Aorta (tissue), 5 donors: Measurements from ENCODE around the gene MEIKIN. TPM values are rescaled to one million over a fixed set of nuclear protein-coding genes. Genes with fewer than 3 reads are reported as not detected.

Source experiments
- ATAC-seq: fragments of 200-7000 bp; cut with Tn5 transposase; one replicate; pipeline ENCODE4 v1.9.1; 2022; ENCODE audit warnings: moderate library complexity; ENCODE audit not compliant: low FRiP score
- DNase-seq, 2 donors: peaks; one replicate each; pipeline ENCODE4 v3.0.0-alpha.2; 2020
- H3K27ac ChIP-seq, 2 donors: one replicate each; pipeline ENCODE4 v1.5.1; 2013; ENCODE audit warnings: low read length in 2 of 2, mild to moderate bottlenecking in 2 of 2, moderate library complexity in 2 of 2, control low read depth in 1 of 2, inconsistent platforms in 1 of 2, low read depth in 1 of 2
- H3K27me3 ChIP-seq, 2 donors: one replicate each; pipeline ENCODE4 v1.6.1; 2013; ENCODE audit warnings: control low read depth in 1 of 2, low read length in 1 of 2, mild to moderate bottlenecking in 1 of 2, moderate library complexity in 1 of 2; ENCODE audit not compliant: insufficient read depth in 2 of 2, control insufficient read depth in 1 of 2
- H3K36me3 ChIP-seq, 2 donors: one replicate each; pipeline ENCODE4 v1.6.1; 2013; ENCODE audit warnings: control low read depth in 1 of 2, low read length in 1 of 2, mild to moderate bottlenecking in 1 of 2; ENCODE audit not compliant: insufficient read depth in 2 of 2, control insufficient read depth in 1 of 2
- H3K4me1 ChIP-seq, 2 donors: one replicate each; pipeline ENCODE4 v1.6.1; 2013; ENCODE audit warnings: low read length in 2 of 2, control low read depth in 1 of 2, mild to moderate bottlenecking in 1 of 2, moderate library complexity in 1 of 2; ENCODE audit not compliant: insufficient read depth in 2 of 2, control insufficient read depth in 1 of 2
- H3K4me3 ChIP-seq, 2 donors: one replicate each; pipeline ENCODE4 v1.5.1; 2013; ENCODE audit warnings: low read length in 2 of 2, control low read depth in 1 of 2, mild to moderate bottlenecking in 1 of 2
- H3K9me3 ChIP-seq: one replicate; pipeline ENCODE4 v1.6.1; 2013; ENCODE audit warnings: mild to moderate bottlenecking, low read length; ENCODE audit not compliant: control insufficient read depth
- WGBS, 2 donors: extraction: QIAGEN DNeasy Blood & Tissue Kit; methylation state at CpG; one replicate each; pipeline ENCODE4 v1.1.7; 2013; 5-methylcytosine and 5-hydroxymethylcytosine counted together
- intact Hi-C, 2 donors: fragments of 100-400 bp; cut with DNase I; formaldehyde crosslinking; loops; one replicate each; pipeline versions ENCODE4 v1.14.2 to v1.15.0; 2022
- polyA plus RNA-seq, 2 donors: library from polyadenylated mRNA; stranded (reverse); fragments of 200-250 nt; gene quantifications; one replicate each; pipeline ENCODE4 v1.2.3, GENCODE V29; 2013
- total RNA-seq, 2 donors: library from RNA; stranded (reverse); fragmentation: NEBNext Ultra II Directional; extraction: Animal tissue kit (Norgen Biotek cat#: 25700); gene quantifications; one replicate each; pipeline ENCODE4 v1.2.1, GENCODE V29; 2021
- donor health status: healthy with polysubstance abuse.
- donor health status: Bipolar disorder and iron deficiency.
- donor health status: DM: no; HTN: no; CAD: no.
- donor health status: DM: no; HTN: no; CAD: no.
- donor health status: DM: yes; HTN: yes; CAD: no.

MEIKIN gene
- total and polyA plus RNA-seq, 4 donors = 1.2 to 3.4 TPM; not detected in 2

- H3K27ac ChIP-seq = no peak overlapping the region
- ATAC-seq = no peak
- intact Hi-C loops = no loop called here
- H3K4me3 ChIP-seq = no peak overlapping the region
- H3K4me1 ChIP-seq = peaks cover 4 to 15% of the 10 kb centered on the region in 2 donors
- no peaks in the 10 kb centered on the region for H3K36me3 ChIP-seq
- WGBS, 2 donors = 74 to 87% methylated on average over 1 of the region's 1 CpG
- DNase-seq = no peak
- no peaks in the 10 kb centered on the region for H3K27me3 ChIP-seq
- H3K9me3 ChIP-seq = no peaks in the 10 kb centered on the region
These were observed 176.1 kb downstream of the MEIKIN start for GRCh38 chr5:131769336-131769735.

DNA sequence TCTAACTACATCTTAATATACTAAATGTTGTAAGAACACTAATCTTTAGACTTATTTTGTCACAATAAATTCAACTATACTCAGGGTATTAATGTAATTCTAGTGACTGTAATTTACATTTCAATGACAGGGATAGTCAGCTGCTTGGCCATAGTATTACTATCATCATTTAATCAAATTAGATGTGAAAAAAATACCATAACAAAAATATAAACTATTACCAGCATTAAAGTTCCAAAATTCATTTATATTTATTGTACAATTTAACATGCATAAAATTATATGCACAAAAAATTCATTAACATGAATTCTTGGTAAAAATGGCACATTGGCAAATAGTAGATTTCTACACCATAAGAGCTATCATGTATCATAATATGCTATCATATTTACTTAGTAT lies 177.6 kb downstream of the MEIKIN start:
- H3K4me1 ChIP-seq = peaks cover 4 to 10% of the 10 kb centered on the region in 2 donors
- H3K9me3 ChIP-seq = no peaks in the 10 kb centered on the region
- H3K27me3 ChIP-seq = no peaks in the 10 kb centered on the region
- DNase-seq (no peak), ATAC-seq (no peak)
- no peak overlapping the region for H3K4me3 ChIP-seq
- H3K36me3 ChIP-seq = no peaks in the 10 kb centered on the region
- intact Hi-C loops = no loop called here
- H3K27ac ChIP-seq = no peak overlapping the region

DNA sequence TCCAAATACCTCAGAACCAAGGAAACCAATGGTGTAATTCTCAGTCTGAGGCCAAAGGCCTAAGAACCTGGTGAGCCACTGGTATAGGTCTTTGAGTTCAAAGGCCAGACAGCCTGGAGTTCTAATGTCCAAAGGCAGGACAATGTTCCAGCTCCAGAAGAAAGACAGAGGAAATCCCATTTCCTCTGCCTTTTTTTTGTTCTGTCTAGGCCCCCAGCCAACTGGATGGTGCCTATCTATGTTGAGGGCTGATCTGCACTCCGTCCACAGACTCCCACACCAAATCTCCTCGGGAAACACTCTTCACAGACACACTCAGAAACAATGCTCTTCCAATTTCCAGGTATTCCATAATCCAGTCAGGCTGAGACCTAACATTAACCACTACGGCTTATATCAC lies 178.8 kb downstream of the MEIKIN start:
- intact Hi-C loops = no loop called here
- H3K4me3 ChIP-seq = no peak overlapping the region
- no peaks in the 10 kb centered on the region for H3K27me3 ChIP-seq
- WGBS, 2 donors = 50 to 55% methylated on average over 3 of the region's 3 CpGs
- H3K36me3 ChIP-seq = no peaks in the 10 kb centered on the region
- H3K27ac ChIP-seq = no peak overlapping the region
- no peaks in the 10 kb centered on the region for H3K9me3 ChIP-seq
- H3K4me1 ChIP-seq = peaks cover 3 to 7% of the 10 kb centered on the region in 2 donors
- DNase-seq (no peak), ATAC-seq (no peak)

DNA sequence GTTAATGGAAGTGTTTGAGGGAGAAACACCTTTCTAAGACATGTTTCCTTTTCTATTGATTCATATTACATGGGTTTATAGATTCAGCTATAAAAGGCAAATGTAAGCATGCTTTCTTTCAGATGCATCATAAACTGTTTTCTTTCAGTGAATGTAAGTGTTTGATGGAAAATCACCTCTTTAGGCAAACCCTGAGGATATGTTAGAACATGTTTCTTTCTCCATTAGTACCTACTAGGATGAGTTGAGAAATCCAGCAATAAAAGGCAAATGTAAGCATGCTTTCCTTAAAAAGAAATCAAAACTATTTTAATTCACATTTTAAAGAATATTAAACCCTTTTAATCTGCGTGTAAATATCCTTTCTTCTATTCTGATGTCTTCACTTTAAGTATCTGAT lies 180.2 kb downstream of the MEIKIN start:
- Histone ChIP-seq H3K27ac (no peak overlapping the region), H3K36me3 (no peaks in the 10 kb centered on the region), H3K4me3 (no peak overlapping the region), H3K4me1 (peaks cover 3 to 7% of the 10 kb centered on the region in 2 donors), H3K27me3 (no peaks in the 10 kb centered on the region), H3K9me3 (no peaks in the 10 kb centered on the region)
- intact Hi-C loops = no loop called here
- WGBS, 2 donors = 89 to 94% methylated on average over 1 of the region's 1 CpG
- no peak for ATAC-seq
- no peak for DNase-seq

DNA sequence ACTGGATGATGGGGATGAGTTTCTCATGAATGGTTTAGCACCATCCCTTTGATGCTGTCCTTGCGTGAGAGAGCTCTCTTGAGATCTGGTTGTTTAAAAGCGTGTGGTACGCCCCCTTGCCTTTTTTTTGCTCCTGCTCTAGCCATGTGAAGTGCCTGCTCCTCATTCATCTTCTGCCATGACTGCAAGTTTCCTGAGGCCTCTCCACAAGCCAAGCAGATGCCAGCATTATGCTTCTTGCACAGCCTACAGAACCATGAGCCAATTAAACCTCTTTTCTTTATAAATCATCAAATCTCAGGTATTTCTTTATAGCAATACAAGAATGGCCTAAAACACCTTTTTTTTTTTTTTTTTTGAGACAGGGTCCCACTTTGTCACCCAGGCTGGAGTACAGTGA lies 181.5 kb downstream of the MEIKIN start:
- 98 to 100% methylated on average over 3 of the region's 3 CpGs for WGBS, 2 donors
- no peaks in the 10 kb centered on the region for H3K27me3 ChIP-seq

DNA sequence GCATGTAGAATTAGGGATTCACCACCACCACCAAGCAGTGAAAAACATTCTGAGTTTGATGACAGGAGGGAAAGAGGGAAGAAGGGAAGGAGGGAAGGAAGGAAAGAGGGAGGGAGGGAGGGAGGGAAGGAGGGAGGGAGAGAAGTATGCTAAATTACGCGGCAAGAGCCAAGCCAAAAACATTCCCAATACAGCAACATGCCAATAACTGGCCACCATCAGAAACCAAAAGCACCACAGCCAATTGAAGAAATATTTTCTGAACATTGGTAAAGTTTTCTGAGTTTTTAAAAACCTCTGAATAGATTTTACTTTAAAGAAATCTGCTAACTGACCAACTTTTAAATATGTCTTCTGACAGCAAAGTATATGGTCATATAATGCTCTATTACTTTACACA lies 184.7 kb downstream of the MEIKIN start:
- Histone ChIP-seq H3K4me1 (peaks cover 2 to 17% of the 10 kb centered on the region in 2 donors), H3K9me3 (no peaks in the 10 kb centered on the region), H3K4me3 (no peak overlapping the region), H3K27me3 (no peaks in the 10 kb centered on the region), H3K27ac (no peak overlapping the region), H3K36me3 (no peaks in the 10 kb centered on the region)
- DNase-seq (no peak), ATAC-seq (no peak)
- intact Hi-C loops = no loop called here
- WGBS, 2 donors = 36 to 42% methylated on average over 2 of the region's 2 CpGs

More for the DNA sequence above, 181.5 kb downstream of the MEIKIN start:
- Histone ChIP-seq H3K36me3 (no peaks in the 10 kb centered on the region), H3K27ac (no peak overlapping the region), H3K4me1 (peaks cover 2 to 4% of the 10 kb centered on the region in 2 donors), H3K9me3 (no peaks in the 10 kb centered on the region), H3K4me3 (no peak overlapping the region)
- intact Hi-C loops = no loop called here
- ATAC-seq (no peak), DNase-seq (no peak)

- intact Hi-C loops = loop anchor here in 1 of 2 donors (5.0 kb wide), 1 partner anchor 33 kb away; no protein-coding TSS in a partner anchor
- Histone ChIP-seq H3K4me1 (peaks cover 2 to 17% of the 10 kb centered on the region in 2 donors), H3K27me3 (no peaks in the 10 kb centered on the region), H3K4me3 (no peak overlapping the region), H3K9me3 (no peaks in the 10 kb centered on the region), H3K27ac (no peak overlapping the region), H3K36me3 (no peaks in the 10 kb centered on the region)
- DNase-seq = no peak
- 97 to 100% methylated on average over 1 of the region's 1 CpG for WGBS, 2 donors
- ATAC-seq = no peak
These were observed 185.8 kb downstream of the MEIKIN start for GRCh38 chr5:131759704-131760103.

DNA sequence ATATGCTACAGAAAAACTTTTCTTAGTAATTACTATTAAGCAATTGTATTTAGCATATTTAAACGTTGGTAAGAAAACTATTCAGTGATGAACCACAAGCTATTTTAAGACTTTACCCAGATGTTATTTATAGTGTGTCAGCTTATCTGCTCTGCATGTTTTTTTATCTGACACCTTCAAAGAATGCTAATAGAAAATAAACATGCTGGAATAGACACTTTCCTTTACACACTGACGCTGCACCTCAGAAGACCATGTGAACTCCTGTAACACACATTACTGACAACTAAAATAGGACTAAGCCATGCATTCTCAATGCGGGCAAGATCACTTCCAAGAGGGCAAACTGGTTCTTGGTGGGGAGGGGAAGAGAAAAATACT lies 187.0 kb downstream of the MEIKIN start:
- H3K36me3 ChIP-seq = no peaks in the 10 kb centered on the region
- no peak for ATAC-seq
- no peaks in the 10 kb centered on the region for H3K27me3 ChIP-seq
- WGBS, 2 donors = 20 to 26% methylated on average over 3 of the region's 3 CpGs
- peaks cover 4 to 17% of the 10 kb centered on the region in 2 donors for H3K4me1 ChIP-seq
- no peak overlapping the region for H3K27ac ChIP-seq
- intact Hi-C loops = loop anchor here in 1 of 2 donors (5.0 kb wide), 1 partner anchor 34 kb away; no protein-coding TSS in a partner anchor
- no peak for DNase-seq
- no peaks in the 10 kb centered on the region for H3K9me3 ChIP-seq
- H3K4me3 ChIP-seq = no peak overlapping the region

- intact Hi-C loops = loop anchor here in 1 of 2 donors (5.0 kb wide), 1 partner anchor 34 kb away; no protein-coding TSS in a partner anchor
These were observed 187.5 kb downstream of the MEIKIN start for GRCh38 chr5:131757830-131758519.

More at GRCh38 chr5:131757830-131758519, 187.5 kb downstream of the MEIKIN start:
- WGBS, 2 donors = 94 to 98% methylated on average over 1 of the region's 1 CpG
- ATAC-seq = no peak
- Histone ChIP-seq H3K4me3 (no peak overlapping the region), H3K27ac (no peak overlapping the region), H3K9me3 (no peaks in the 10 kb centered on the region), H3K36me3 (no peaks in the 10 kb centered on the region), H3K4me1 (peaks cover 4 to 17% of the 10 kb centered on the region in 2 donors), H3K27me3 (no peaks in the 10 kb centered on the region)
- DNase-seq = no peak
